Jurkat, Clone E6-1 (cell line): ENCODE results near the gene CCDC8.
"Not testable (repeated sequence)": the region's sequence is repeated elsewhere in the genome, so short reads cannot be mapped to it uniquely, and the experiment has no call there.

Source experiments
- DNase-seq: peaks from one replicate; pipeline ENCODE4 v3.0.0-alpha.2; 2011; ENCODE audit warnings: low read depth, low spot score
- H3K4me3 ChIP-seq: 2 replicates; pipeline ENCODE4 v1.5.1; 2011; ENCODE audit warnings: mild to moderate bottlenecking, low read length, control low read depth, moderate library complexity

The CCDC8 gene

DNA sequence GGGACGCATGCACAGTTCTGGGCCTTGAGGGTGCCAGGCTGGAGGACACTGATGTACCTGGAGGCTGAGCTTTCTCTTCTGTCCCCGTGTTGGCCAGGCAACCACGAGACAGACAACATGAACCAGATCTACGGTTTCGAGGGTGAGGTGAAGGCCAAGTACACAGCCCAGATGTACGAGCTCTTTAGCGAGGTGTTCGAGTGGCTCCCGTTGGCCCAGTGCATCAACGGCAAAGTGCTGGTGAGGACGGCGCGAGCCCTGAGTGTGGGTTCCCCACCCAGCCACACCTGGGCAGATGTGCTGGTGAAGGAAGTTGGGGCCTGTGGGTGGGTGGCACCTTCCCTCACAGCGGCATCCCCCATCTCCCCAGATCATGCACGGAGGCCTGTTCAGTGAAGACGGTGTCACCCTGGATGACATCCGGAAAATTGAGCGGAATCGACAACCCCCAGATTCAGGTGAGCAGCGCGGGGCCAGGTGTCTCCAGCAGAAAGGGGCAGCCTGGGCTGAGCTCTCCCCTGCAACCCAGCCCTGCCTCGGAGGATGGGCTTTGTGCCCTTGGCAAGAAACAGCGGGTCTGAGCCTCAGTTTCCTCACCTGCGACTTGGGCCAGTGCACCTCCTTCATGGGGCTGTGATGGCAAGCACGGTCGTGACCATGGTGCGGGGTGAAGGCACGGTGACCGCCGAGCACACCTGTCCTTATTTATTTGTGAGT is 26.2 kb downstream of the CCDC8 start:
- DNase-seq: no peak
- H3K4me3 ChIP-seq: no peak overlapping the region

DNA sequence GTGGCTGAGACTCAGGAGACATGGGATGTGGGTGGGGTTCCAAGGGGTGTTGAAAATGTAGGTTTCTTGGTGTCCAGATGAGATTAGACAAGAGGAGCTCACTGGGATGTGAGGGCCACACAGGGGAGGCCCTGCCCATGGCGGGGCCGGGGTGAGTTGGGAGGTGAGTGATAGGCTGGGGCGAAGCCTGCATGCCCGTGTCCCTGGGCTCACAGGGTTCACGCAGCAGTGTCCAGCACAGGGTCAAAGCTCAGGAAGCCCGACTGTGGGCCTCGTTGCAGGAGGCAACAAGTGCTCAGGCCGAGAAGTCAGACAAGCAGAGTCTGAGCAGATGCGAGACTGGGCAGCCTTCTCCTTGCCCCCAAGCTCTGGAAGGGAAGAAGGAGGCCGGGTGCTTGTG is 27.2 kb downstream of the CCDC8 start:
- no peak overlapping the region for H3K4me3 ChIP-seq
- DNase-seq: no peak

DNA sequence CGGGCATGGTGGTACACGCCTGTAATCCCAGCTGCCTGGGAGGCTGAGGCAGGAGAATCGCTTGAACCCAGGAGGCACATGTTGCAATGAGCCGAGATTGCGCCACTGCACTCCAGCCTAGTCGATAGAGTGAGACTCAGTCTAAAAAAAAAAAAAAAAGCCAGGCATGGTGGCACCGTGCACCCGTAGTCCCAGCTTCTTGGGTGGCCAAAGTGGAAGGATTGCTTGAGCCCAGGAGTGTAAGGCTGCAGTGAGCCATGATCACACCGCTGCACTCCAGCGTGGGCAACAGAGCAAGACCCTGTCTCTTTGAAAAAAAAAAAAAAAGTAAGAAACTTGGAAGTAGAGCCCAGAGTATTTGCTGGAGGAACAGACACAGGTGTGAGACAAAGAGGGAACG is 27.7 kb downstream of the CCDC8 start:
- no peak overlapping the region for H3K4me3 ChIP-seq

DNA sequence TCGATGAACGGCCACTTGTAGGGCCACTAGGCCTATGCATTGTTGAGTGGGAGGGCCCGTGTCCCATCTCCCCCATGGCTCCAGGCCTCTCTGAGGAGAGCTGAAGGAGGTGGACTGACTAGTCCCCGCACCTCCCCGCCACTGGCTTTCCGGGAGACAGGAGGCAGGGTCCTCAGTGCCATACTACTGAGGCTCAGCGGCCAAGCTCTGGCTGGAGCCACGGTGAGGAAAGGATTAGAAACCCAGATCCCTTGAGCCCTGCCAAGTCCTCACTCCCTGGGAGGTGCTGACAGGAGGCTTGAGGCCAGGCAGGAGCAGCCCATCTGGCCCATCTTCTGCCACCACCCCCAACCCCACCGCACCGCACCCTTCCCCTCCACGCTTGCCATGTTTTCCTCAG is 29.0 kb downstream of the CCDC8 start:
- no peak overlapping the region for H3K4me3 ChIP-seq
- no peak for DNase-seq

More for the DNA sequence above, 27.7 kb downstream of the CCDC8 start:
- DNase-seq: no peak

DNA sequence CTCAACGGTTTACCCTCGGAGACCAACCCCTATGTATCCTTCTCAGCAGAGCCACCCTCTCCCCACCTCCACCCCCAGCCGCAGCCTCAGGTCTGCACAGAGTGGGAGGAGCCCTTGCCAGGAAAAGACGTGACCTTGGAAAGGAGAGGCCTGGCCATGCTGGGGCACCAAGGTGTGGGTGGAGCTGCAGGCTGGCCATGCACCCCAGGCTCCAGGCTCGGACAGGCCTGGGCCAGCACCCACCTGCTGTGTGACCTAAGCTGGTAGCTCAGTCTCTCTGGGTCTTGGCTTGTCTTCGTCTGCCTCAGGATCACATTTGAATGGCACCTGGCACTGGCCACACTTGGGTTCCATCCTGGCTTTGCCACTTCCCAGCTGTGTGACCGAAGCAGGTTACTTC is 29.5 kb downstream of the CCDC8 start:
- DNase-seq: no peak
- H3K4me3 ChIP-seq: no peak overlapping the region

DNA sequence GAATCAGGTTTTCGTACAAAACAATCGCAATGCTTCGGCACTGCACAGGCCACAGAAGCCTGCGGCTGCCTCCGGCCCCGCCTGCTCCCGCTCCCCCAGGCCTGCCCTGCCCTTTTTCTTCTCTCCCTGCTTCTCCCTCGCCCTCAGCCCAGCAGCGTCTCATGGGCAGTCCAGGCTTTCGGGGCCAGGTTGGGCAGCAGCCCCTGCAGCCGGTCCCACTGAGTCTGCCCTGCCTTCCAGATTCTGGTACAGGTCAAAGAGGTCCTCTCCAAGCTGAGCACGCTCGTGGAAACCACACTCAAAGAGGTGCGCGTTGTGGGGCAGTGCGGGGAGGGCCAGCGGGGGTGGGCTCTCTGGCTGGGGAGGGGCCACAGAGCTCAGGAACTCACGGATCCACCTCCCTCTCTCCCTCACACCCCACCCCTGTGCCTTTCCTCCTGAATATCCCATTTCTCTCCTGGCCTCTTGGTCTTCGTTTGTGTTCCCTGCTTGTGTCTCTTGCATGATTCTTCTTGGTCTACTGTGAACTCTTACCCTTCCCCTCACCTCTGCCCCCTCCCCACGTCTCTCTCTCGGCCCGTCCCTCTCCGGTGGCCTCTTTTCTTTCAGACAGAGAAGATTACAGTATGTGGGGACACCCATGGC is 30.1 kb downstream of the CCDC8 start:
- no peak for DNase-seq
- no peak overlapping the region for H3K4me3 ChIP-seq

DNA sequence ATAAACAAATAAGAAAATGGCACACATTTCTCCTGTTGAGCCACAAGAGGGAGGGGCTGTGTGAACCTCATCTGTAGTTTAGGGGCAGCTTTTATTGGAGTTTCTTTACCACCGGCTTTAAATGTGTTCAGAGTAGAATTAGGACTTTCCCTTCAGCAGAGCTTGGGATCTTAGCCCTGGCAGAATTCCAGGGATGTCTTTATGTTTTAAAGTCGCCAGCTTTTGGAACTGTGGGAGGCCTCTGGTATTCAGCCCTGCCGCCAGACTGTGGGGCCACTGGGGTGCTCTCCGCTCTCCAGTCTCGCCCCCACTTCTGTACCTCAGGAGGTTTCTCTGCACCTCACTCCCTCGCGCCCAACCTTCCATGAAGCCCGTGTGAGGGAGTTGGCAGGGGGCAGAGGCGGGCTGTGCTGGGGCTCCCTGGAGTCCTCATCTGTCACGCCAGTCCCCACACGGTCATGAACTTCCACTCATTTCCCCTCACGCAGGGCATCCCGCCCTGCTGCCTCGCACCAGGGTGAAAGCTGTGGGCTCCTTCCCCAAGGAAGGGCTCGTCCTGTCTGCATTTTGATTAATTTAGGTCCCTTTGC is 31.5 kb downstream of the CCDC8 start:
- H3K4me3 ChIP-seq: no peak overlapping the region
- DNase-seq: no peak

DNA sequence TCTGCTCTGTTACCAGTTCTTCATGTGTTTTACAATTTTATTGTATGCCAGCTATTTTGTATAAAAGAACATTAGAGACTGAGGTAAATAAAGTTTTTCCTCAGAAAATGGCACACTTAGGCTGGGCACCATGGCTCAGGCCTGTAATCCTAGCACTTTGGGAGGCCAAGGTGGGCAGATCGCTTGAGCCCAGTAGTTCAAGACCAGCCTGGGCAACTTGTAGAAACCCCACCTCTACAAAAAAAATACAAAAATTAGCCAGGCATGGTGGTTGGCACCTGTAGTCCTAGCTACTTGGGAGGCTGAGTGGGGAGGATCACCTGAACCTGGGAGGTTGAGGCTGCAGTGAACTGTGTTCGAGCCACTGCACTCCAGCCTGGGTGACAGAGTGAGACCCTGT is 32.0 kb downstream of the CCDC8 start:
- DNase-seq: no peak
- H3K4me3 ChIP-seq: no peak overlapping the region

DNA sequence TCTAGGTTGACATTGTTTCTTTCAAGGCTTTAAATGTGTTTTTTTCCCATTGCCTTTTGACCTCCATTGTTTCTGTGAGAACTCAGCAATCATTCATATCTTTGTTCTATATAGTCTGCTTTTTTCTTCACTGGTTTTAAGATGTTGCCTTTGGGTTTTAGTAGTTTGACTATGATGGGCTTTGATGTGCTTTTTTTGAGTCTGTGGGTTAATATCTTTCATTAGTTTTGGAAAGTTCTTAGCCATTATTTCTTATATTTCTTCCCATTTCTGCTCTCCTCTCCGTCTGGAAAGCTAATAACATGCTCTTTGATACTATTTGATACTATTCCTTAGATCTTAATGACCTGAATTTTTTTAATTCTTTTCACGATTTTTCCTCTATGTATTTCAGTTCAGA is 32.7 kb downstream of the CCDC8 start:
- no peak for DNase-seq
- no peak overlapping the region for H3K4me3 ChIP-seq

DNA sequence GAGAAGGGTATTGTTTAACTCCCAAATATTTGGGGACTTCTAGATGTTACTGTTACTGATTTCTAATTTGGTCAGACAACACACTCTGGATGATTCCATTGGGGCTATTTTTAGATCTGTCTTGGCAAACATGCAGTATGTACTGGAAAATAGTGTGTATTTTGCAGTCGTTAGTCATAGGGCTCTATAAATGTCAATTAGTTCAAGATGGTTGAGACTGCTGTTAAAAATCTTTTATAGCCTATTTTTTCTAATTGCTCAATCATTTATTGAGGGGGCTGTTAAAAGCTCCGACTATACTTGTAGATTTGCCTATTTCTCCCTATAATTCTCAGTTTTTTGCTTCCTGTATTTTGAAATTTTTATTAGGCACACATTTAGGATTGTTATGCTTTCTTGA is 35.1 kb downstream of the CCDC8 start:
- no peak for DNase-seq
- no peak overlapping the region for H3K4me3 ChIP-seq

DNA sequence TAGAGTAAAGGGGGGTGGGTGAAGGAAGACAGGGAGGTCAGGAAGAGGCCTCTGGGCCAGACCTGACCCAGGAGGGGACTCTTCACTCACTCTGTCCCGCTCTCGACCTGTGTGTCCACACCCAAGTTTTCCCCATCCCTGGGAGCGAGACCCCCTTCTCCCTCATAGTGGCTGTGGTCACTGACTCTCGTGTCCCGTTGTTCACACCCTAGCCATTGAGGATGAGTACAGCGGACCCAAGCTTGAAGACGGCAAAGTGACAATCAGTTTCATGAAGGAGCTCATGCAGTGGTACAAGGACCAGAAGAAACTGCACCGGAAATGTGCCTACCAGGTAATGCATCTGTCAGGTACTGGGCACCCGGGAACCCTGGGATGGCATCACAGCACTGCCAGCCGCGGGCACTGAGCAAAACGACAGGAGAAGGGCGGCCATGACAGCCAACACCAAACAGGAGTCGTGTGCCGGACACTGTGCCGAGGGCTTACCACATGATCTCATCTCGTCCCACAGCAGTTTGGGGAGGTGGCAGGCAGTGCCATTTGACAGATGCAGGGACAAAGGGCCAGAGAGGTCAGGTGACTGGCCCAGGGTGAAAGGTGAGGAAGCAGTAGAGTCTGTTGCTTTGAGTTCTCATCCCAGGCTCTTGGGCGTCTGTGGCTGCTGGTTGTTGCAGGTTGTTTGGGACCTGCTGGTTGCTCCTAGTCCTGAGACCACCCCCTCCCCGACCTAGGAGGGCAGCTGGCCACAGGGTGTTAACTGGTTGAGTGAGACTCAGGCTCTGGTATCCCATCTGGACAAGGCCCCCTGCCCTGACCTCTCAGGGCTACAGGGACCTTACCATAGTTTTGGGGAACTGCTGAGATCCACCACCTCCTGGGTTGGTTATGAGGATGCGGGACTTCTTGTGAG is 36.9 kb downstream of the CCDC8 start:
- DNase-seq: no peak
- H3K4me3 ChIP-seq: no peak overlapping the region

DNA sequence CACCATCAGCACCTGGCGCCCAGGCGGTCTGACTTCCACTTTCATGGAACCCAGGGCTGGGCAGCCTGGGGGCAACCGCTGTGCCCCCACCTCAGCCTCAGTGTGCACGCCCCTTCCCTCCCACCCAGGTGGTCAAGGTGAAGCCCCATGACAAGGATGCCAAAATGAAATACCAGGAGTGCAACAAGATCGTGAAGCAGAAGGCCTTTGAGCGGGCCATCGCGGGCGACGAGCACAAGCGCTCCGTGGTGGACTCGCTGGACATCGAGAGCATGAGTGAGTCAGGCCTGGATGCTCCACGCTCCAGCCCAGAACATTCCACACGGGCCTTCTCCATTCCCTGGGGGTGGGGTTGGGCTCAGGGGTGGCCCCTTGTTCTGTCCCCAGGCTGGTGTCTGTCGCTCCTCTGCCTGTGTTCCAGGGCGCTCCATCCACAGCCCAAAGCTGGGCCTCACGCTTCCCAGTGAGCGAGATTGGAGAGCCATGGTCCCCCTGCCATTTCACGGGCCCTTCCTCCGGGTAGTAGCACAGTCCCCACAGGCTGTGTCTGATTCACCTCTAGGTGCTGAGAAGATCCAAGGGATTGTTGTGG is 37.8 kb downstream of the CCDC8 start:
- not testable (repeated sequence) for H3K4me3 ChIP-seq, DNase-seq

DNA sequence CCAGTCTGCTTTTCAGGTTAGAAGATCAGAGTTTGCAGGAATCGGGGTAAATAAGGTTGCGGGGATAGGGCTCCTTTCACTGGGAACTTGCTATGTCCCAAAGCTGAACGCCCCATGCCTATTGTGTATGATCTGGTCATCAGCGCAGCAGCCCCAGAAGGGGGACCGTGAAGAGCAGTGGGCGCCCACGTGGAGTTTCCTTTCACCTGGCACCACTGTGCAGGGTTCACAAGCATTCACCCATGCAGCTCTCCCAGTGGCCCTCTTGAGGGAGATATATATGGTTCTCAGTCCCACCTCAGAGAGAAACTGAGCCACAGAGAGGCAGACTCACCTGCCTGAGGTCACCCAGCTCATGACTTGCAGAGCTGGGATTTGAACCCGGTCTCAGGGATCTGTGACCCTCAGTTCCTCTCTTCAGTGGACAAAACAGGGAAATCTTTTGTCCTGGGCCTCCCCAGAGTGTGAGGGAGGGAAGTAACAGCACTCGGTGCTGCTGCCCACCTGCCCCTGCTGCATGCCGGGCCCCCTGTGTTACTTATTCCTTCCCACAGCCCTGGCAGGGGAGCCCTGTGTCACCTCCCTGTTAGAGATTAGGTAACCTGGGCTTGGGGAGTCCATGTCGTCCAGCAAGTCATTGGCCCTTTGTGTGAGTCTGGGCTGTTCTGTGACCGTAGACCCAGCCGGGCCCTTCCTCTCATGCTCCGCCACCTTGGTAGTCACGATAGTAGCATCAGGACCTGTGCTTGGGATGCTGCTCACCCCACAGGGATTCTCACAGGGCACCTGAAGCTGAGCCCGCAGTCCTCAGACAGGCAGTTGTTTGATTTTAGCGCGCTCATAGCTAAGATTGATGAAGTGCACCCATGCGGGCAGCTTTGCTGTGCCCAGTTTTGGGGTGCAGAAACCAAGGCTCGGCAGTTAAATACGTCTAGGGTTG is 38.6 kb downstream of the CCDC8 start:
- H3K4me3 ChIP-seq: no peak overlapping the region
- DNase-seq: no peak

DNA sequence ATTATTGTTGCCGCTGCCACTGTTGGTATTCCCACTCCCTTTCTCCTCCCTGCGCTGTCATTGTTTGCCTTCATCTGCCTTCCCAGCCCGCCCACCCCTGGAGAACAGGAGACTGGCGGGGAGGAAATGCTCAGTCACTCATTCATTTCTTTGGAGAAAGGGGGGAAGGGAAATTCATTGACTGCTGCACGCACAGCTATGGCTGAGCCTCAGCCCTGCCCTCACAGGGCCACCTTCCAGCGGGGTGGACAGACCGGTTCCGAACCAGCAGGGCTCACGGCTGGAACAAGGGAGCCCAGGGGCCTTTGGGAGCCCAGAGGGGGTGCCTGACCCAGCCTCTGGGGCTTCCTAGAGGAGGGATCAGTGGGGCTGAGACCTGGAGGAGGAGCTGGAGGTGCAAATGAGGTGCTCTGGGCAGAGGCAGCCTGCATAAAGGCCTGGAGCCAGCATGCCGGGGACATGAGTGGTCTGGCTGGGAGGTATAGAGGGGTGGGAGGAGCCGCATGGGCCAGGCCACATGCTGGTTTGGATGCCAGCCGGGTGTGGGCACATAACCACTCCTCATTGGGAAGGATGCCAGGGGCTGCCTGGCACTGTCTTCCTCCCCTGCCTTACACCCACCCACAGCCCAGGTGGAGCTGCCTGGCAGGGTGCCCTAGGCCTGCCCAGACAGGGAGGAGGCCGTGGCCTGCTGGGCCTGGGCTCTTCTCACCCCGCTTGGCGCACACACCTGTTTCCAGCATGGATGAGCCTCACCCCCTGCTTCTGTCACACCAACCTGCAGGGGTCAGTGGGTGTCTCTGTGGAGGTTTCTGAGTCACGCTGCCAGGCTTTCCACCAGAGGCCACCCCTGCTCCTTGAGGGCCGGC is 39.6 kb downstream of the CCDC8 start:
- no peak overlapping the region for H3K4me3 ChIP-seq
- no peak for DNase-seq

DNA sequence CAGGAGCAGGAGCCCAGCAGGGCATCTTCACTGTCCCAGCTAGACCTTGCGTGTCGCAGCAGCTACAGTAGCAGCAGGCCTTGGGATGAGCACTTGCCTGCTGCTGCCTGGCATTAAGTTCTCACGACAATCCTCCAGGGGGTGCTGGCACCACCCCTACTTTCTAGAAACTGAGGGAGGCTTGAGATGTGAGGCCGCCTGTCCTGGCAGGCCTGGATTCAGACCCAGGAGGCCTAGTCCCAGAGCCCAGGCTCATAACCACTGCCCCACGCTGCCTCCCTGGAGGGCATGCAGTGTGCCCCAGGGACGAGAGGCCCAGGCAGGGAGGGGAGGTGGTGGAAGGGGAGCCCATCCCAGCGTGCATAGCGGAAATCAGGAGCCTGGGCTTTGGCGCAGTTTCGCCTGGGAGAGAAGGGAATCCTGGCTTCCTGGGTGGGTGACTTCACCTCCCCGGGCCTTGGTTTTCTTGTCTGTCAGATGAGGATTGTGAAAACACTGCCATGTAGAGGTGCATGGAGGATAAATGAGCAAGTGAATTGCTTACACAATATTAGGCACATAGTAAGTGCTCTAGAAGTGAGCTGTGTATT is 40.4 kb downstream of the CCDC8 start:
- no peak for DNase-seq
- H3K4me3 ChIP-seq: no peak overlapping the region

DNA sequence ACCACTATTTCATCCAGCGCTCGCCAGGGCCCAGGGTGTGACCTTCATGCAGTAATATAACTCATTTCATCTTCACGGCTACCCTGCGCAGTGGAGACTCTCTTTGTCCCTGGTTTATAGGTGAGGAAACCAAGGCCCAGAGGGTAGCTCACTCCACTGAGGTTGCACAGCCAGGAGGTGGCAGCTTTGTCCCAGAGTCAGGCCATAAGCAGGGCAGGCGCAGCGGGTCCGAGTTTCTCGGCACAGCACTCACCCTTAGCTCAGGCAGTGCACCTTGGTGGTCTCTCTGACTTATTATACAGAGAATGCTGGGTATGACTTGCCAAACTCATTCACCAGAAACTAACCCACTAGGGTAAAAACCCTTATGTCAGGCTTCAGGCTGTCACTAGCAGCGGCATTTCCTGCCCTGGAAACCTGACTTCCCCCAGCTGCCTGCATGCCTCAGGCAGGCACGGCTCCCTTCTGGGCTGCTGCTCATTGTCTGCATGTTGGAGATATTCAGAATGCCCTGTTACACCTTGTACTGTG is 41.9 kb downstream of the CCDC8 start:
- H3K4me3 ChIP-seq: no peak overlapping the region
- DNase-seq: no peak

DNA sequence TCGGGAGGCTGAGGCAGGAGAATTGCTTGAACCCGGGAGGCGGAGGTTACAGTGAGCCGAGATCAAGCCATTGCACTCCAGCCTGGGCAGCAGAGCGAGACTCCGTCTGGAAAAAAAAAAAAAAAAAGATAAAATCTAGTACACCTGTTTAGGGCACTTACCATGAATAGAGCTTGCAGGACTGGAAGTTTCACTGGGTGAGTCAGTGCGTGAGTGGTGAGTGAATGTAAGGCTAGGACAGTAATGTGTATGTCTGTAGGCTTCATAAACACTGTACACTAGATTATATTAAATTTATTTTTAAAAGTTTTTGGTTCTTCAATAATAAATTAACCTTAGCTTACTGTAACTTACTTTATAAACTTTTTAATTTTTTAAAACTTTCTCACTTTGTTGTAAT is 43.5 kb downstream of the CCDC8 start:
- no peak for DNase-seq
- H3K4me3 ChIP-seq: no peak overlapping the region
